Measurements from ENCODE around the gene FGF7.

FGF7 gene

DNA sequence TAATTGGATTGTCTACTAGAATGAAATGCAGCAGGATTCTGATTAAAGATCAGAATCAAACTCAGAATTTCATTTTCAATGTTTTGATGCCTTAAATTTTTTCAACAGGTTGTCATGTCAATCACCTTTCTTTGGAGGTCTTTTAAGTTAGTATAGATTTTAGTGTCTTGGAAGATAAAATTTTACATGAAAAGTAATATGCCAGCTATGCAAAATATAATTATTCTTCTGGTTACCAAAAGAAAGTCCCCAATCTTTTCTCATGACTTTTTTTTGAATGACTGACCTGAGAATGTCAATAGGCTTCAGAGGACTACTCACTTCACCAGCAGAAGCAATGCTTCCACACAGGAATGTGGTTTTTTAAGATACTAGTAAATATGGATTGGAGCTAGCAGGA lies 4.3 kb downstream of the FGF7 start:
- TF ChIP-seq GATA2 (IDR thresholded peaks at IDR 0.05; ENCODE audit: low read depth, low read length) (no peak), GATA3 (IDR thresholded peaks at IDR 0.05; ENCODE audit: low read depth, low read length) (no peak)

DNA sequence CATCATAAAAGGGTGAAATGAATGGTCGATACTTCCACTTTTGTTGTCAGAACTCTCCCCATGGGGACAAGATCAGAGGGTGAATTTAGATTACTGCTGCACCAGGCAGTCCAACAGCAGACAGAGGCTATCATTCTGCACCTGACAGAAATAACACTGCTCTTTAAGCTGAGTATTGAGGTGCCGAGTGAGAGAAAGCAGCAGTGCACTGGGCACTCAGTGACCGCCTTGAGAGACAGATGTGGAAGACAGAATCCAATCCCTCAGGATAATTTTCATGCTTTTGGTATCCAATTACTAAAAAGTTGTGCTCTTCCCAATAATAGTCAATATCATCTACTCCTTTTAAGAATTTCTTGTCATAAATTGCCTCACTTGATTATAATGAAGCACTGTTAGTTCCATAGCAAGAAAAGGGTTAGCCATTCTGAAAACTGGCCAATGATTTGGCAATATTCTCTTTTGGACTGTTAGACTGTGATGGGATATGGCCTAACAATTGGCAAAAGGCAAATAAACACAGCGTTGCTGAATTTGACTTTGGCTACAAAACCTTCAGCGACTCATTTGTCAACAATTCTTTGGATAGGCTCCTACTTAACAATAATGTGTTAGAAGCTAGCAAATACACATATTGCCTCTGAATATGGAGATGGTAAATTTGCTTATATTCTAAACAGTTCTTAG lies 5.5 kb downstream of the FGF7 start:
- TF ChIP-seq GATA2 (IDR thresholded peaks at IDR 0.05; ENCODE audit: low read depth, low read length), result no peak
- no peak for TF ChIP-seq GATA3 (IDR thresholded peaks at IDR 0.05; ENCODE audit: low read depth, low read length)

DNA sequence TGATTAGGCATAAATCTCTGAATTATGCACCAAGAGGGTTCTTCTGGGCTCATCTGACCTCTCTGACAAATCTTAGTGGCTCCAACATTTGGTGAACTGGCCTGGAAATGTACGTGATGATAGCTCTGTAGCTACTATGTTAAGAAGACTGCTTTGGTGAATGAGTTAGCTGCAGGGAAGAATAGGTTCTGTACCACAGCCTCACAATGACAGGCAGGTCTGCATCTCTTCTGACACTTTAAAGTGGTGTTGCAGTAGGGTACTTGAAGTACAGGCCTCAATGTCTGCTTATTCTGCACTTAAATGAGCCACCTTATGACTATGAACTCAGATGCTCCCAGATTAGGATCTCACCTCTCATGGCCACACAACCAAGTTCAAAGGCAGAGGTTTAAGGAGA lies 7.0 kb downstream of the FGF7 start:
- TF ChIP-seq GATA3 (IDR thresholded peaks at IDR 0.05; ENCODE audit: low read depth, low read length), result no peak
- no peak for TF ChIP-seq GATA2 (IDR thresholded peaks at IDR 0.05; ENCODE audit: low read depth, low read length)

DNA sequence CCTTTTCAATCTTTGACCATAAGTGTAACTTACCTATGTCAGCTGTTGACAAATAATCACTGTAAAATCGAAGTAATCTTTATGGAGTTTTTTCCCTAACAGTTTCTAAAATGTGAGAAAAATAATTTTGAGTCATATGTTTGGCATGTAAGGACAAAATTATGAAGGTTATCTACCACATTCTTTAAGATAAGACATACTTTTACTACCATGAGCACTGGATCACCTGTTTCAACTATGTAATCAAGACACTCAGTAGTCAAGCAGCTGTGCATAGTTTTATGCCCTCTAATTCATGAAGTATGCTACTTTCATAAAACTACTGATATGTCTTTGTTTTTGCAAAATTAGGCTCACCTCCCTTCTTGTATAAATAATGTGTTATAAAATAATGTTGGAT lies 12.1 kb downstream of the FGF7 start:
- TF ChIP-seq GATA2 (IDR thresholded peaks at IDR 0.05; ENCODE audit: low read depth, low read length) (no peak), GATA3 (IDR thresholded peaks at IDR 0.05; ENCODE audit: low read depth, low read length) (no peak)

DNA sequence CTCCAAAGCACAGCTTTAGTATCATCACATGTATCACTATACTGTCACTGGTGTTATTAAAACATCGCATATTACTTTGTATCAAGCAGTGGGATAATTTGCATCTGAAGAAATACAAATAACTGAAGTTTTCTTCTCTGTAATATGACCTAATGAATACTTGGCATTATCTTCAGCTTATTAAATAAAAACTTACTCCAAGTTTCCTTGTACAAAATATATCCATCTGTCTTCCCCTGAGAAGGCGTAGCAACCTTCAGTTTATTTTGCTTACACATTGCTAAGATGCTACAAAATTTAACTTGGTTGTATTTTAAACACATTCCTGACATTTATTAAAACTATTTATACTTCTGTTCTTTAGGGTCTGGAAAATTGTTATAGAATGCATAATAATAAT lies 13.7 kb downstream of the FGF7 start:
- TF ChIP-seq GATA3 (IDR thresholded peaks at IDR 0.05; ENCODE audit: low read depth, low read length), result no peak

DNA sequence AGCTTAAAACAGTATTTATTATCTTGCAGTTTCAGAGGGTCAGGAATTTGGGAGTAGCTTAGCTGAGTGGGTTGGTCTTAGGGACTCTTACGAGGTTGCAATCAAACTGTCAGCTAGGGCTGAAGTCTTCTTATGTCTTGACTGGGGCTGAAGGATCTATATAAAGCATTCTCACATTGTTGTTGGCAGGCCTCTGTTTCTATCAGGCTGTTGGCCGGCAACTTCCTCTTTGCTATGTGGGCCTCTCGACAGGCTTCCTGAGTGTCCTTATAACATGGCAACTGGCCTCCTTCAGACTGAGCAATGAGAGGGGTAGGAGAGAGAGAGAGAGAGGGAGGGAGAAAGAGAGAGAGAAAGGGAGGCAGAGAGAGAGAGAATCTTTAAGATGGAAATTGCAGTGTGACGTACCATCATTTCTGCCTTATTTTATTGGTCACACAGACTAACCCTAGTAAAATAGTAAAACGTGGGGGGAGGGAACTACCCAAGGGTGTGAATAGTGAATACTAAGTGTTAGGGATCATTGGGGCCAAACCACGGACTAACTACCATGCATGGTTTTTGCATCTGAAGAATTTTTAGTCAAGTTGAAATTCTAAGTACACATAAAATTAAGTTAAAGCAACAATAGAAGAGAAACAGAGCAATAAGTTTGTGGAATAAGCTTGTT lies 16.1 kb downstream of the FGF7 start:
- TF ChIP-seq GATA3 (IDR thresholded peaks at IDR 0.05; ENCODE audit: low read depth, low read length) (no peak), GATA2 (IDR thresholded peaks at IDR 0.05; ENCODE audit: low read depth, low read length) (no peak)

DNA sequence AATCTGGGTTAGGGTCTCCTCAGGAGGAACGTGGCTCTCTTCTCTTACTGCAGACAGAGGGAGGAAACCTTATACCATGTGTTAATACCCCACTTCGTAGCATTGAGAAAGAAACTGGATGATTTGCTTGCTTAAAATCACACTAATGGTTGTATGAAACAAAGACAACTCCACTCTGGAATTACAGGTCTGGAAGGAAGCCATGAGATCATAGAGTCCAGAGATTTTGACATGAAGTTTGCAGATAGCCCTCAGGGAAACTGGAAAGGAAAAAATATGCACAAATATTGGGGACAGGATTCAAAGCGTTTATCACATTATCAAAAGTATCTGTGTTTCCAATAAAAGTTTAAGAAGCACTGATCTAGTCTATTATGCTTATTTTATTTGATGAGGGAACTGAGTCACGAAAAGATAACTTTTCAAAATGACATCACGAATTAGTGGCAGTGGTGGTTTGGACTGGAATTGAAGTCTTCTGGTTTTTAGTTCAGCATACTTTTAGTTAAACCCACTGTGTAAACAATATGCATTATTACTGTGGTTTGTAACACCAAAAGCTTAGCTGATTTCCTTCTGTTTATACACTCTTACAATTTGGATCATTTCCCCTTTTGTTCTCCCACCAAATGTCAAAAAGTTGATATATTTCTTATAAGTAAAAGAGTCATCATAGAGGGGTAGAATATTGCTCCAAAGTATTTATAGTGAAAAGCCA lies 16.8 kb downstream of the FGF7 start:
- TF ChIP-seq GATA2 (IDR thresholded peaks at IDR 0.05; ENCODE audit: low read depth, low read length), result no peak
- no peak for TF ChIP-seq GATA3 (IDR thresholded peaks at IDR 0.05; ENCODE audit: low read depth, low read length)

DNA sequence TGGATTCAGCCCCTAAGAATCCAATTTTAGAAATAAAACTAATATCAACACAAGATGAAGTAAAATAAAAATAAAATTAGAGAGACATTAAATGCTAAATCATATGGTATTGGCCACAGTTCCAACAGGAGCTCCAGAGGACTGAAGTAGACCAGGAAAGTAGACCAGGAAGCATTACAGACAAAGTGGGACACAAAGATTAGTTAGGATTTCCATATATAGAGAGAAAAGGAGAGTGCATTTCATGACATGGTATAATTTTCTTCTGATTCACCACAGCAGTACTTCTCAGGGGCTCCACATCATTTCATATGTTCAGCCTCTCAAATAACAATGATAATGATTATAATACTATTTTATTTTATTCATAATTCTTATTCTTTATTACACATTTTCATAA lies 18.3 kb downstream of the FGF7 start:
- TF ChIP-seq GATA3 (IDR thresholded peaks at IDR 0.05; ENCODE audit: low read depth, low read length) (no peak), GATA2 (IDR thresholded peaks at IDR 0.05; ENCODE audit: low read depth, low read length) (no peak)

DNA sequence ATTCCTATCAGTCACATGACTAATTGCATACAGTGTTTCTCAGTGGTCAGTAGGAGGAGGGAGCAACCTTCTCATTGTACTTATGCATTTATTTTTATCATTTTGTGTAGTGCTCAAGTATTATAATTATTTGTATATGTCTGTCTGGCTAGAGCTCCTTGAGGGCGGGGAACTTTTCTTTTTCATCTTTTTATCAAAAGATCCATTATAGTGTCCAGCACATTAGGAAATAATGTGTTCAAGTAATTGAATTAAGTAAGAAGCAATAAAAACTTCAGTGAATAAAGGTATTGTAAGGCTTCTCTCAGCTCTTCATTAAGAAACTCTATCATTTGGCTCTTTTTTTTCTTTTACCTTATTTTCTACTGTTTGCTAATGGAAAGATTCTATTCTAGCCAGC lies 18.8 kb downstream of the FGF7 start:
- TF ChIP-seq GATA3 (IDR thresholded peaks at IDR 0.05; ENCODE audit: low read depth, low read length) (no peak), GATA2 (IDR thresholded peaks at IDR 0.05; ENCODE audit: low read depth, low read length) (no peak)

DNA sequence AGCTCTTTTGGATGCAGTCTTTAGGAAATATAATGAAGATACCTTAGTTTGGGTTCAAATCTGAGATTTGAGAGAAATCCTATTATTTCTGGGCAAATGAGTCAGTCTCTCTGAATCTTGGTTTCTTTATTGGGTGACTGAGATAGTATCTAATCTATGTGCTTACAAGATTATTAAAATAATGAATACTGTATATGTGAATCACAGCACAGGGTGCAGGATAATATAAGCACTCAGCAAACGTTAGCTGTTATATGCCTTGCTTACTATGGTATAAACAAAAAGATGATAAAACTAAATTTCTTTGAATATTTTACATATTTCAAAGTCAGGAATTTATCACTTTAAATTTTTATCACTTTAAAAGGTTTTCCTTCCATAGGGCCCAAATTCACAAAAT lies 29.6 kb downstream of the FGF7 start:
- TF ChIP-seq GATA3 (IDR thresholded peaks at IDR 0.05; ENCODE audit: low read depth, low read length) (no peak), GATA2 (IDR thresholded peaks at IDR 0.05; ENCODE audit: low read depth, low read length) (no peak)

DNA sequence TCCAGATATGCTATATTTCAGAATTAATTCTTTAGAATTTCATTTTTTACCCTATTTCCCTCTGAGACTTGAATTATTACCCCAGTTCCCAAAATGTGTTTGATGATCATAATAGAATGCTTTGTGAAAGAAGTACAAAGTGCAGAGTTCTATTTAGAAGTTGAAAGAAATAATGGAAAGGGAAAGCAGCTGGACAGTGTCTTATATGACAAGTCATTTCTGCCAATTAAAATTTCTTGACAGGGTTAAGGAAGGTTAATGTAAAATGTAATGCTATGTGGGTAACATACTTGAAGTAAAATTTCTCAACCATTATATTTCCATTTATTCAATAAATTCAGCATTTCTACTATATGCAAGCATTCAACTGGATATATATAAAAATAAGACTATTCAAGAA lies 33.1 kb downstream of the FGF7 start:
- TF ChIP-seq GATA3 (IDR thresholded peaks at IDR 0.05; ENCODE audit: low read depth, low read length) (no peak), GATA2 (IDR thresholded peaks at IDR 0.05; ENCODE audit: low read depth, low read length) (no peak)

DNA sequence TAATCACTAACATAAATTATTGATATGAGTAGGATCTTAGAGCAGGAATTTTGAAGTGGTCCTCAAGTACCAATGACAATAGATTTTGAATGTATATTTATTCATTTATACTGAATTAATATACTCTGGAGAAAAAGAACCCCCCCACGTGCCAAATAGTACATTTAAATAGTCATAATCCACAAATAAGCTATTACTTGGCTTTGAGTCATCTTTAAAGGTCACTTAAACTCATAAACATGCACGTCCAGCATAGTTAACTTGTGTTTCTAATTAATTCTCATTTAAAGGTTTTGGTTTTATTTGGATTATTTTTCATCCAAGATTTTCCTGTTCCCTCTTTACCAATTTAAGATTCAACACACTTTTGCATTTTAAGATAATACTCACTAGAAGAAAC lies 35.1 kb downstream of the FGF7 start:
- TF ChIP-seq GATA2 (IDR thresholded peaks at IDR 0.05; ENCODE audit: low read depth, low read length) (no peak), GATA3 (IDR thresholded peaks at IDR 0.05; ENCODE audit: low read depth, low read length) (no peak)

DNA sequence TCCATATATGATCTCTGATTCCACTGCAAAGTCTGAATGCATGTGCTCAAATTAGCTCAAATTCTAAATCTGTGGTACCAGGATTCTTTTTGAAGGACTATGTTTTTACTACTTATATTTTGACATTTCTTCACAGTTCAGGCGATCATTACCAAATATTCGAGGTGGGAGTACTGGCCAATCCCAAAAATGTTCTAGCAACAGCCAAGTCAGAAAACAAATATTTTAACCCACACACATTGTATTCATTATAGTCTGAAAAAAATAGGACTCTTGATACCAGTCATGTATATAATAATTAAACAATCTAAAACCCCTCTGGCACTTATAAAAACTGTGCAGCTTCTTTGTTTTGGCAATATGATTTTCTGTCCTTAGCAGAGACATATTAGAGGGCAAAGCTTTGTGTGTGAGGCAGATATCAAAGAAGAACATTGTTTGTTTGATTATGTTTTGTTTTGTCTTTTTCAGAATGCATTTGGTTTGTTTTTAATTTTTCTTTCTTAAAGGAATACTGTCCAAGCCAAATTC lies 37.4 kb downstream of the FGF7 start:
- TF ChIP-seq GATA3 (IDR thresholded peaks at IDR 0.05; ENCODE audit: low read depth, low read length) (no peak), GATA2 (IDR thresholded peaks at IDR 0.05; ENCODE audit: low read depth, low read length) (no peak)

DNA sequence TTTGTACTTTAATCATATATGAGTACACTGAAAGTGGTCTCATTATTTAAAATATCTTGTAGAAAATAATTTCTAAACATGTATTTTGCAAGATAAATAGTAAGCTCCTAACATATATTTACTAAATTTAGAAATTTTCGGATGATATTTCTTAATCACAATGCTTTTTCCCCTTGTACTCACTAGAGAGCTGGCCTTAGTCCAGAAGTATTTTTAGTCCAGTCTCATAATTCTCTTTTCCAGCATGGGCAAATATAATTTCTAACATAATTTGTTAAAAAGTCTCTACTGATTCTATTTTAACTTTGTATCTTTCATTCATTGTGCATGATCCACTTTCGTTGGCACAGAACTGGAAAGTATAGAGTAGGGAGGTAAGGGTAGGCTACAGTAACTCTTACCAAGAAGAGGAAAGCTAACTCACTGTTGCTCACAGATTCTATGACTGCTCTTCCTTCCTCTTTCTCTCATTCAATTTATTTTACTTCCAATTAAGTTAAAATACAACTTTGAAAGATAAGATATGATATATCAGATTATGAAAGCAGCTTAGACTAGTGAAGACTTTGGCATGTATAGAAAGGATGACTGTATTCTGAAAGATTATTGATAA lies 39.3 kb downstream of the FGF7 start:
- TF ChIP-seq GATA2 (IDR thresholded peaks at IDR 0.05; ENCODE audit: low read depth, low read length) (no peak), GATA3 (IDR thresholded peaks at IDR 0.05; ENCODE audit: low read depth, low read length) (no peak)
